Measurements from ENCODE around the gene C17orf114.

The C17orf114 gene

DNA sequence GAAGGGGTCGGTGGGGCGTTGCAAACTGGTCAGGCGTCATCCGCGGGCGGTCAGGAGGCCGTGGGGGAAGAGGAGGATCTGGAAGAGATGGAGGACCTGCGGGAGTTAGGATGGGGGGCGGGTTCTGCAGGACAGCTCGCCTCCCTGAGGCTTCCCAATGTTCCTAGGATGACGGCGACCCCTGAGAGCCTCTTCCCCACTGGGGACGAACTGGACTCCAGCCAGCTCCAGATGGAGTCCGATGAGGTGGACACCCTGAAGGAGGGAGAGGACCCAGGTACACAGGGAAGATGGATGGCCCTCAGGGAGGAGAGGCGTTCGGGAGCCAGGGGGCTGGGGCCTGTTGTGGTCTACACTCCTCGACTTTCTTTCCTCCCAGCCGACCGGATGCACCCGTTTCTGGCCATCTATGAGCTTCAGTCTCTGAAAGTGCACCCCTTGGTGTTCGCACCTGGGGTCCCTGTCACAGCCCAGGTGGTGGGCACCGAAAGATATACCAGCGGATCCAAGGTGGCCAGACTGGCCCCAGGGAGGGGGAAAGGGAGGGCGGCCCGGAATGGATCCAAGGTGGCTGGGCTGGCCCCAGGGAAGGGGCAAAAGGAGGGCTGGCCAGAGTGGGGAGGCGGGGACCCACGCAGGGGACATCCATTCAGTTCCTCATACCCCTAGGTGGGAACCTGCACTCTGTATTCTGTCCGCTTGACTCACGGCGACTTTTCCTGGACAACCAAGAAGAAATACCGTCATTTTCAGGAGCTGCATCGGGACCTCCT lies 5.7 kb upstream of the C17orf114 start:
- TF ChIP-seq, protein P1, sequence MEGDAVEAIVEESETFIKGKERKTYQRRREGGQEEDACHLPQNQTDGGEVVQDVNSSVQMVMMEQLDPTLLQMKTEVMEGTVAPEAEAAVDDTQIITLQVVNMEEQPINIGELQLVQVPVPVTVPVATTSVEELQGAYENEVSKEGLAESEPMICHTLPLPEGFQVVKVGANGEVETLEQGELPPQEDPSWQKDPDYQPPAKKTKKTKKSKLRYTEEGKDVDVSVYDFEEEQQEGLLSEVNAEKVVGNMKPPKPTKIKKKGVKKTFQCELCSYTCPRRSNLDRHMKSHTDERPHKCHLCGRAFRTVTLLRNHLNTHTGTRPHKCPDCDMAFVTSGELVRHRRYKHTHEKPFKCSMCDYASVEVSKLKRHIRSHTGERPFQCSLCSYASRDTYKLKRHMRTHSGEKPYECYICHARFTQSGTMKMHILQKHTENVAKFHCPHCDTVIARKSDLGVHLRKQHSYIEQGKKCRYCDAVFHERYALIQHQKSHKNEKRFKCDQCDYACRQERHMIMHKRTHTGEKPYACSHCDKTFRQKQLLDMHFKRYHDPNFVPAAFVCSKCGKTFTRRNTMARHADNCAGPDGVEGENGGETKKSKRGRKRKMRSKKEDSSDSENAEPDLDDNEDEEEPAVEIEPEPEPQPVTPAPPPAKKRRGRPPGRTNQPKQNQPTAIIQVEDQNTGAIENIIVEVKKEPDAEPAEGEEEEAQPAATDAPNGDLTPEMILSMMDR (IDR thresholded peaks at IDR 0.05): no peak
- TF ChIP-seq POLR2A (IDR thresholded peaks at IDR 0.05): no peak
- H3K9me3 ChIP-seq (replicated peaks in 1 of 3): no peaks in the 10 kb centered on the region
- intact Hi-C loops (cut with DNase I): loop anchor here in 1 of 2 donors (5.0 kb wide), 1 partner anchor 75 kb away; no protein-coding TSS in a partner anchor
- H3K4me3 ChIP-seq: peak overlapping the region in 2 of 4 donors; percentile 52 to 70
- DNase-seq: peak in 1 of 7 donors; percentile 14
- peak overlapping the region in 1 of 5 donors; percentile 79 for H3K27ac ChIP-seq
- H3K27me3 ChIP-seq: no peaks in the 10 kb centered on the region
- peaks cover 11 to 19% of the 10 kb centered on the region in 2 donors for H3K4me1 ChIP-seq (replicated peaks in 1 of 2)
- H3K36me3 ChIP-seq (replicated peaks in 1 of 2): no peaks in the 10 kb centered on the region
- WGBS, 4 donors: 32 to 37% (median 35%) methylated on average over 24 to 32 of the region's 32 CpGs

DNA sequence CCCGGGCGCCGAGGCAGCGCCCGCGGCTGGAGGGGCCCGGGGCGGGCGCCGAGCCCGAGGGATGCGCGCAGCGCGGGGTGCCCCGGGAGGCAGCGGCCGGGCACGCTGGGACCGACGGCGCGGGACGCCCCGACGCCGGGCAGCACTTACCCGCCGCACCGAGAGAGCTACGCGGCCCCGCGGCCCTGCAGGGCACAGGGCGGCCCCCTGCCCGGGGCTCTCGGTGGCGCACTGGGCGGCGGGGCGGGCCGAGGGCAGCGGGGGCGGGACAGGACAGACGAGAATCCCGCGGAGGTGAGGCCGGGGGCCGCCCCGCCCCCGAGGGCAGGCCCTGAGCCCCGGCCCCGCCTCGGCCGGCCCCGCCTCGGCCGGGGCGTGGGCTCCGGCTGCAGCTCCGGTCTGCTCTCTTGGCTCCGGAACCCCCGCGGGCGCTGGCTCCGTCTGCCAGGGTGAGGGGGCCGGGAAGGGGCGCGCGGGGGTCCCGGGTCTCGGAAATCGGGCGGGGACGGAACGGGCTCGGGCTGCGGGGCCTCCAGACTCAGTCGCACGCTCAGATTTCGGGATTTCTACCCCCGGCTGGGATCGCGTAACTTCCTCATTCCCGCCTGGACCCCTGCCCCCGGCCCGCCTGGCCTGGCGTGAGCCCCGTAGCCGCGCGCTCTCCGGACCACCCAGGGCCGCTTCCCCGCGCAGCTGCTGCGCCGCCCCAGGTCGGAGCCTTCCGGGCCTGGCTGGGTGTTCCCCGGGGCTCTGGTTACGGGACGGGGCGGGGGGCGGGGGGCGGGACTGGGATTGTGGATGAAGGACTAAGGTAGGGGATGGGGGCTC lies 4.9 kb upstream of the C17orf114 start, which contains the start of gene PLD2:
PLD2 (plus strand) TSS at position 376 of the 828 bp plus-strand sequence. CDS start 621 bp downstream, outside the sequence.
- intact Hi-C loops (cut with DNase I): loop anchor here in 1 of 2 donors (5.0 kb wide), 1 partner anchor 75 kb away; no protein-coding TSS in a partner anchor

DNA sequence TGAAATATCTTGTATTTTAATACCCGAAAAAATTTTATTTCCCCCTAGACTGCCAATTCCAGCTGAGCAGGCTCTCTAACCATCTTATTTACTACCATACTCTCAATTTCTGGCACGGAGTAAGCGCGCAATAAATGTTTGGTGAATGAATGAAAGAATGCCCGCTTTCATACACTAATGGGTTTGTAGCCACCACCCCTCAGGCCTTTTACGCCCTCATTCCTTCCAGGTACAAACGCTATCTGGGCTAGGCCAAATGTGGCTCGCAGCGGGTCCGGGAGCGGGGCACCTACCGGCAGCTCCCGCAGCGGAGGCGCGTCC lies 4.3 kb upstream of the C17orf114 start:
- Histone ChIP-seq H3K9me3 (replicated peaks in 1 of 3) (no peaks in the 10 kb centered on the region), H3K4me3 (peak overlapping the region in 2 of 4 donors; percentile 52 to 70), H3K27ac (peak overlapping the region in 1 of 5 donors; percentile 79), H3K4me1 (replicated peaks in 1 of 2) (peaks cover 11 to 19% of the 10 kb centered on the region in 2 donors), H3K27me3 (no peaks in the 10 kb centered on the region), H3K36me3 (replicated peaks in 1 of 2) (no peaks in the 10 kb centered on the region)
- 3 to 20% (median 6%) methylated on average over 6 to 16 of the region's 16 CpGs for WGBS, 4 donors
- DNase-seq: no peak
- no peak for TF ChIP-seq POLR2A (IDR thresholded peaks at IDR 0.05)
- TF ChIP-seq, protein P1 (IDR thresholded peaks at IDR 0.05): no peak
- intact Hi-C loops (cut with DNase I): loop anchor here in 1 of 2 donors (5.0 kb wide), 1 partner anchor 76 kb away; no protein-coding TSS in a partner anchor

More for the DNA sequence above, 4.9 kb upstream of the C17orf114 start, which contains the start of gene PLD2:
- 1 to 11% (median 1%) methylated on average over 4 to 106 of the region's 106 CpGs; no CpG with 5 or more reads in 1 of the 4 donors for WGBS, 4 donors
- peak in 1 of 2 donors; percentile 27 for TF ChIP-seq POLR2A (IDR thresholded peaks at IDR 0.05)
- TF ChIP-seq, protein P1 (IDR thresholded peaks at IDR 0.05): peak in 1 of 6 experiments; percentile 24
- Histone ChIP-seq H3K27ac (peak within 1 kb of the TSS in 3 of 5 donors; percentile 23 to 79 (median 57)), H3K27me3 (no peaks in the 10 kb centered on the region), H3K9me3 (replicated peaks in 1 of 3) (no peaks in the 10 kb centered on the region), H3K4me1 (replicated peaks in 1 of 2) (peaks cover 11 to 19% of the 10 kb centered on the region in 2 donors), H3K36me3 (replicated peaks in 1 of 2) (no peaks in the 10 kb centered on the region), H3K4me3 (peak within 1 kb of the TSS; percentile 18 to 70 (median 40))
- DNase-seq: peak; percentile 79 to 91 (median 84)
